RWPE2 (cell line): ENCODE data around the gene KIF1A.

Experiments used
- ATAC-seq: fragments of 200-7000 bp; cut with Tn5 transposase; 3 replicates; pipeline ENCODE4 v1.9.1; 2021; ENCODE audit warnings: low read depth
- DNase-seq: peaks from one replicate; pipeline ENCODE4 v3.0.0-alpha.2; 2020; ENCODE audit warnings: low spot score
- H3K27ac ChIP-seq: fragments of 450-650 bp; 2 replicates; pipeline ENCODE4 v1.5.1; 2017; ENCODE audit warnings: mild to moderate bottlenecking; ENCODE audit not compliant: poor library complexity, severe bottlenecking
- H3K27me3 ChIP-seq: fragments of 250-450 bp; sonication (Bioruptor Pico); 2 replicates; pipeline ENCODE4 v1.5.1; 2021; ENCODE audit warnings: mild to moderate bottlenecking, moderate library complexity; ENCODE audit not compliant: insufficient read depth, poor library complexity, severe bottlenecking
- H3K36me3 ChIP-seq: fragments of 250-450 bp; sonication (Bioruptor Pico); 2 replicates; pipeline ENCODE4 v1.5.1; 2020; ENCODE audit warnings: low read depth, mild to moderate bottlenecking, moderate library complexity
- H3K4me1 ChIP-seq: fragments of 250-450 bp; sonication (Bioruptor Pico); 2 replicates; pipeline ENCODE4 v1.5.1; 2021; ENCODE audit warnings: mild to moderate bottlenecking, moderate library complexity; ENCODE audit not compliant: insufficient read depth, poor library complexity, severe bottlenecking
- H3K4me3 ChIP-seq: fragments of 250-450 bp; sonication (Bioruptor Pico); 2 replicates; pipeline ENCODE4 v1.5.1; 2021; ENCODE audit warnings: mild to moderate bottlenecking, moderate library complexity; ENCODE audit not compliant: severe bottlenecking
- H3K9me3 ChIP-seq: fragments of 250-450 bp; sonication (Bioruptor Pico); 2 replicates; pipeline ENCODE4 v1.5.1; 2021; ENCODE audit warnings: mild to moderate bottlenecking, moderate library complexity; ENCODE audit not compliant: severe bottlenecking
- CTCF ChIP-seq: fragments of 450-650 bp; IDR thresholded peaks from one replicate; pipeline ENCODE4 v1.5.1; 2017; ENCODE audit warnings: mild to moderate bottlenecking, moderate library complexity; ENCODE audit not compliant: poor library complexity, severe bottlenecking

KIF1A gene

GRCh38 chr2:240722796-240723735 lies 97.0 kb downstream of the KIF1A start:
- H3K9me3 ChIP-seq, result no peaks in the 10 kb centered on the region
- DNase-seq, result no peak
- ATAC-seq, result no peak; the same call in 2 of the 3 replicates
- H3K36me3 ChIP-seq, result no peaks in the 10 kb centered on the region
- H3K27ac ChIP-seq, result no peak overlapping the region
- no peak for TF ChIP-seq CTCF
- no peaks in the 10 kb centered on the region for H3K27me3 ChIP-seq
- H3K4me3 ChIP-seq, result no peak overlapping the region
- H3K4me1 ChIP-seq, result no peaks in the 10 kb centered on the region

- no peak for ATAC-seq
- Histone ChIP-seq H3K4me1 (no peaks in the 10 kb centered on the region), H3K36me3 (no peaks in the 10 kb centered on the region), H3K27ac (no peak overlapping the region), H3K4me3 (no peak overlapping the region), H3K27me3 (no peaks in the 10 kb centered on the region), H3K9me3 (no peaks in the 10 kb centered on the region)
- TF ChIP-seq CTCF, result no peak
- DNase-seq, result no peak
These were observed 97.6 kb downstream of the KIF1A start for GRCh38 chr2:240722376-240722775.

GRCh38 chr2:240721596-240722180 lies 98.3 kb downstream of the KIF1A start:
- Histone ChIP-seq H3K27ac (no peak overlapping the region), H3K4me1 (no peaks in the 10 kb centered on the region), H3K27me3 (no peaks in the 10 kb centered on the region), H3K9me3 (no peaks in the 10 kb centered on the region), H3K4me3 (no peak overlapping the region), H3K36me3 (no peaks in the 10 kb centered on the region)
- no peak for TF ChIP-seq CTCF
- no peak for DNase-seq
- no peak for ATAC-seq

- ATAC-seq (no peak), DNase-seq (no peak)
- no peak for TF ChIP-seq CTCF
- H3K36me3 ChIP-seq, result no peaks in the 10 kb centered on the region
- H3K27ac ChIP-seq, result no peak overlapping the region
- H3K4me1 ChIP-seq, result no peaks in the 10 kb centered on the region
- H3K9me3 ChIP-seq, result no peaks in the 10 kb centered on the region
- H3K27me3 ChIP-seq, result no peaks in the 10 kb centered on the region
- no peak overlapping the region for H3K4me3 ChIP-seq
These were observed 99.1 kb downstream of the KIF1A start for GRCh38 chr2:240720686-240721595.
